22Rv1 (cell line): Measurements from ENCODE around the gene CD52.

ENCODE experiments used
- ZFX ChIP-seq: fragments of 450-650 bp; IDR thresholded peaks from 2 replicates; pipeline ENCODE4 v1.6.1; 2017; ENCODE audit warnings: antibody characterized with exemption, borderline replicate concordance
- TF ChIP-seq, protein P1 (sequence below): fragments of 450-650 bp; IDR thresholded peaks from 2 replicates; pipeline ENCODE4 v1.5.1; 2017; ENCODE audit warnings: mild to moderate bottlenecking

- no peak for TF ChIP-seq ZFX
- TF ChIP-seq, protein P1, sequence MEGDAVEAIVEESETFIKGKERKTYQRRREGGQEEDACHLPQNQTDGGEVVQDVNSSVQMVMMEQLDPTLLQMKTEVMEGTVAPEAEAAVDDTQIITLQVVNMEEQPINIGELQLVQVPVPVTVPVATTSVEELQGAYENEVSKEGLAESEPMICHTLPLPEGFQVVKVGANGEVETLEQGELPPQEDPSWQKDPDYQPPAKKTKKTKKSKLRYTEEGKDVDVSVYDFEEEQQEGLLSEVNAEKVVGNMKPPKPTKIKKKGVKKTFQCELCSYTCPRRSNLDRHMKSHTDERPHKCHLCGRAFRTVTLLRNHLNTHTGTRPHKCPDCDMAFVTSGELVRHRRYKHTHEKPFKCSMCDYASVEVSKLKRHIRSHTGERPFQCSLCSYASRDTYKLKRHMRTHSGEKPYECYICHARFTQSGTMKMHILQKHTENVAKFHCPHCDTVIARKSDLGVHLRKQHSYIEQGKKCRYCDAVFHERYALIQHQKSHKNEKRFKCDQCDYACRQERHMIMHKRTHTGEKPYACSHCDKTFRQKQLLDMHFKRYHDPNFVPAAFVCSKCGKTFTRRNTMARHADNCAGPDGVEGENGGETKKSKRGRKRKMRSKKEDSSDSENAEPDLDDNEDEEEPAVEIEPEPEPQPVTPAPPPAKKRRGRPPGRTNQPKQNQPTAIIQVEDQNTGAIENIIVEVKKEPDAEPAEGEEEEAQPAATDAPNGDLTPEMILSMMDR: no peak
Observed at GRCh38 chr1:26287033-26287711, 30.6 kb upstream of the CD52 start.
